Upper lobe of right lung (tissue), 1 donor: ENCODE data around the gene IL15RA. TPM values are rescaled to one million over a fixed set of nuclear protein-coding genes. Genes with fewer than 3 reads are reported as not detected.

ENCODE experiments used
- ATAC-seq: fragments of 200-7000 bp; cut with Tn5 transposase; one replicate; pipeline ENCODE4 v1.9.1; 2020; ENCODE audit warnings: mild to moderate bottlenecking, moderate library complexity
- DNase-seq: peaks from one replicate; pipeline ENCODE4 v3.0.0-alpha.2; 2020
- H3K27ac ChIP-seq: fragments of 200-600 bp; one replicate; pipeline ENCODE4 v1.8.0; 2022
- H3K27me3 ChIP-seq: fragments of 200-600 bp; one replicate; pipeline ENCODE4 v1.8.0; 2022; ENCODE audit warnings: mild to moderate bottlenecking
- H3K36me3 ChIP-seq: fragments of 200-600 bp; one replicate; pipeline ENCODE4 v1.8.0; 2022
- H3K4me1 ChIP-seq: fragments of 200-600 bp; one replicate; pipeline ENCODE4 v1.8.0; 2022
- H3K4me3 ChIP-seq: fragments of 200-600 bp; one replicate; pipeline ENCODE4 v1.8.0; 2022; ENCODE audit warnings: mild to moderate bottlenecking
- H3K9me3 ChIP-seq: fragments of 200-600 bp; one replicate; pipeline ENCODE4 v1.8.0; 2022
- CTCF ChIP-seq: fragments of 200-600 bp; IDR thresholded peaks from one replicate; pipeline ENCODE4 v1.8.0; 2022; ENCODE audit warnings: antibody characterized with exemption
- intact Hi-C: fragments of 100-400 bp; cut with DNase I; formaldehyde crosslinking; loops from one replicate; pipeline ENCODE4 v1.11.0; 2022
- total RNA-seq: library from RNA; stranded (reverse); fragmentation: NEBNext Ultra II Directional; extraction: Animal tissue kit (Norgen Biotek cat#: 25700); gene quantifications from one replicate; pipeline ENCODE4 v1.2.1, GENCODE V29; 2021
- donor health status: DM: no; HTN: yes; CAD: no; lungs with severe emphysema.

Gene IL15RA
- total RNA-seq, 1 donor from 2014 or later: 36.7 TPM

- DNase-seq (no peak), ATAC-seq (no peak)
- TF ChIP-seq CTCF: no peak
- H3K27me3 ChIP-seq: no peaks in the 10 kb centered on the region
- no peaks in the 10 kb centered on the region for H3K36me3 ChIP-seq
- H3K27ac ChIP-seq: no peak overlapping the region
- H3K9me3 ChIP-seq: no peaks in the 10 kb centered on the region
- intact Hi-C loops: no loop called here
- H3K4me3 ChIP-seq: no peak overlapping the region
- peaks cover 16% of the 10 kb centered on the region for H3K4me1 ChIP-seq
These were observed 43.5 kb upstream of the IL15RA start for GRCh38 chr10:6020826-6021225.

- DNase-seq: no peak
- no peak for ATAC-seq
- H3K27me3 ChIP-seq: no peaks in the 10 kb centered on the region
- TF ChIP-seq CTCF: no peak
- no peak overlapping the region for H3K4me3 ChIP-seq
- H3K4me1 ChIP-seq: peaks cover 16% of the 10 kb centered on the region
- H3K9me3 ChIP-seq: no peaks in the 10 kb centered on the region
- intact Hi-C loops: loop anchor here (10.0 kb wide), 1 partner anchor 45 kb away; the partner anchor contains the start of gene IL2RA
- no peak overlapping the region for H3K27ac ChIP-seq
- no peaks in the 10 kb centered on the region for H3K36me3 ChIP-seq
These were observed 42.5 kb upstream of the IL15RA start for GRCh38 chr10:6019796-6020195.

- ATAC-seq: no peak
- no peak for TF ChIP-seq CTCF
- no peaks in the 10 kb centered on the region for H3K36me3 ChIP-seq
- H3K4me3 ChIP-seq: no peak overlapping the region
- H3K27me3 ChIP-seq: no peaks in the 10 kb centered on the region
- H3K9me3 ChIP-seq: no peaks in the 10 kb centered on the region
- peak overlapping the region; percentile 38 for H3K27ac ChIP-seq
- intact Hi-C loops: loop anchor here (10.0 kb wide), 1 partner anchor 46 kb away; the partner anchor contains the start of gene IL2RA
- no peak for DNase-seq
- H3K4me1 ChIP-seq: peaks cover 20% of the 10 kb centered on the region
These were observed 41.9 kb upstream of the IL15RA start for GRCh38 chr10:6019010-6019782.

GRCh38 chr10:6018422-6018821, 41.1 kb upstream of the IL15RA start:
- H3K27me3 ChIP-seq: no peaks in the 10 kb centered on the region
- H3K4me3 ChIP-seq: no peak overlapping the region
- intact Hi-C loops: loop anchor here (10.0 kb wide), 1 partner anchor 46 kb away; the partner anchor contains the start of gene IL2RA
- no peaks in the 10 kb centered on the region for H3K9me3 ChIP-seq
- H3K4me1 ChIP-seq: peaks cover 26% of the 10 kb centered on the region
- H3K27ac ChIP-seq: peak overlapping the region; percentile 38
- peak; percentile 28 for ATAC-seq
- no peak for DNase-seq
- no peak for TF ChIP-seq CTCF
- no peaks in the 10 kb centered on the region for H3K36me3 ChIP-seq

- DNase-seq: no peak
- peak overlapping the region; percentile 38 for H3K27ac ChIP-seq
- ATAC-seq: no peak
These were observed 40.5 kb upstream of the IL15RA start for GRCh38 chr10:6017781-6018354.

More at GRCh38 chr10:6017781-6018354, 40.5 kb upstream of the IL15RA start:
- intact Hi-C loops: loop anchor here (10.0 kb wide), 1 partner anchor 47 kb away; the partner anchor contains the start of gene IL2RA
- Histone ChIP-seq H3K9me3 (no peaks in the 10 kb centered on the region), H3K4me3 (no peak overlapping the region), H3K27me3 (no peaks in the 10 kb centered on the region), H3K36me3 (no peaks in the 10 kb centered on the region), H3K4me1 (peaks cover 21% of the 10 kb centered on the region)
- no peak for TF ChIP-seq CTCF
